NCI-H187 treated with DMSO at 0.1 percent for 48 hours (cell line): ENCODE data around the gene SH3BGR.

Experiments
- DNase-seq: peaks from one replicate; lab custom pipeline; 2025; lab: John Stamatoyannopoulos, UW

SH3BGR gene

GRCh38 chr21:39456665-39457064 is 4.9 kb downstream of the SH3BGR start:
- DNase-seq, result no peak

- no peak for DNase-seq
Observed at GRCh38 chr21:39461419-39461818, 9.6 kb downstream of the SH3BGR start.

DNA sequence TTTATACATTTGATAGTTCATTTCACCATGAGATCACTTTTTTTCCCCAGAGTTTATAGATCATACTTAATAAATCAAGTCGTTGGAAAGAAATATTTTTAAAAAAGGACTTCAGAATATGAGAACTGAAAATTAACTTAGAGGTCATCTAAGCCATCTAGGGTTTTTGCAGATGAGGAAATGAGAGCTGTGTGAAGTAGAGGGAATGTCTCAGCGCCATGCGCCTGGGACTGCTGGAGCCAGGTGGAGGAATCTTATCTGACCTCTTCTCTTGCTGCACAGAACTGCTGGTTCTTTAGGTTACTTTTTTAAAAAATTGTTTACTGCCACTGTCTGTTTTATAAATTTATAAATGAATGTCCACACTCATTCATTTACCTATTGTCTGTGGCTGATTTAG is 11.5 kb downstream of the SH3BGR start:
- DNase-seq, result no peak

GRCh38 chr21:39466584-39466983 is 14.8 kb downstream of the SH3BGR start:
- DNase-seq, result no peak

DNA sequence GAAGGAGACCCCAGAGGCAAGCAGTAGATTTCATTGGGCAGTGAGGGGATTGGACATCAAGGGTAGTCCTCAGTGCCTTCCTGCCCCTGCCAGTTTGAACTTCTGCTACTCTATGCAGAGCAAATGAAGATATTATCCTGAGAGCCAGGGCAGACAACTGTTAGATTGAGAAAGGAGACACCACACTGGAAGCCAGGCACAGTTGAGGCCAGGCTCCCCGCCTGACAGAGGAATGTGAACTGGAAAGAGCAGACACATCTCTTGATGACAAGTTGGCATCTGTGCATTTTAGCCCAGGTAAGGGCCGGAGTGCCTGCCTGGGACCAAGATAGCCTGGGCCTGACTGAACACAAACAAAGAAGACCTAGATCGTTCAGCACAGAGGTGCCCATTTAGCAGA is 16.0 kb downstream of the SH3BGR start:
- no peak for DNase-seq

DNA sequence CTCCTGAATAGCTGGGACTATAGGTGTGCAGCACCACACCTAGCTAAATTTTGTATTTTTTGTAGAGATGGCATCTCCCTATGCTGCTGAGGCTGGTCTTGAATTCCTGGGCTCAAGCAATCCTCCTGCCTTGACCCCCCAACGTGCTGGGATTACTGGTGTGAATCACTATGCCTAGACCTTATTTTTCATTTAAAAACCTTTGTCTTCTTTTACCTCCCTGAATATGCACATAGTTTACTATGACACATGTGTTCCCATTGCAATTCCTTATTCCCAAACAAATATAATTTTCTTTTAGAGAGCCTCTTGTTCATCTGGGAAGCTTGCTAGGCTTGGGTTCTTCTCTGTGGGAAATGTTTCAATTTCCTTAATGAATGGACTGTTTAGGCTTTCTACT is 16.8 kb downstream of the SH3BGR start:
- DNase-seq, result no peak

- no peak for DNase-seq
Observed at GRCh38 chr21:39471598-39471997, 19.8 kb downstream of the SH3BGR start.

- DNase-seq, result no peak
Observed at GRCh38 chr21:39472786-39473185, 21.0 kb downstream of the SH3BGR start.

DNA sequence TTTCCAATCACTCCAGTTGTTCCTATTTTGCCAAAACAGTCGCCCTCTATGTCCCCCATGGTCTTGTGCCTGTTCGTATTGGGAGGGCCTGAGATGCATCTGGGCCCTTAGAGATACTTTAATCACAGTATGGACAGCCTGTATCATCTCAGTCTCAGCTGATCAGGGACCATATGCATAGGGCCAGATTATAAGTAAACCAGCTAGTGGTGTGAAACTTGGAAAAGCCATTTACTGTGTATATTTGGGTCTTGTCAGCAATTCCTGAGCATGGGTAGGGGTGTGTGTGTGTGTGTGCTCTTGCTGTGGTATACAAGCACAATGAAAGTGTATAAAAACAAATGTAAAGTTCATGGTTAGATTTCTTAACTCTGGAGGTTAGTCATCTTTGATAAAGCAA is 22.8 kb downstream of the SH3BGR start:
- DNase-seq, result no peak

DNA sequence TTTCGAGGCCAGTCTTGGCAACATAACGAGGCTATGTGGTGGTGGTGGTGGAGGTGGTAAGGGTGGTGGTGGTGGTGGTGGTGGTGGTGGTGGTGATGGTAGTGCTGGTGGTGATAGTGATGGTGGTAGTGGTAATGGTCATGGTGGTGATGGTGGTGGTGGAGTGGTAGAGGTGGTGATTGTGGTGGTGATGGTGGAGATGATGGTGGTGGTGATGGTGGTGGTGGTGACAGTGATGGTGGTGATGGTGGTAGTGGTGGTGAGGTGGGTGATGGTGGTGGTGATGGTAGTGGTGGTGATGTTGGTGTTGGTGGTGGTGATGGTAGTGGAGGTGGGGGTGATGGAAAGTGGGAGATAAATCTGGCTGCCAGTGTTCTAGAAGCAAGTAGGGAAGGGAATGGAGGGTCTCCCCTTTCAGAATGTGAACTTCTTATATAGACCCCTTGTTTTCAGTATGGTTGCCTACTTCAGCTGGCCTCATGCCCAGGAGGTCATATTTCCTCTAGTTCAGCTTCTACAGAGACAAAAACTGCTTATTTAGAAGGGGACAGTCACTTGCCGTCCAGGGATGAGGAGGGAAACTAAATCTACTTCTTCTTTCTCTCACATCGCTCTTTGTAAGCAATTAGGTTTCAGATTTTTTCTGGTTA is 27.5 kb downstream of the SH3BGR start:
- no peak for DNase-seq

DNA sequence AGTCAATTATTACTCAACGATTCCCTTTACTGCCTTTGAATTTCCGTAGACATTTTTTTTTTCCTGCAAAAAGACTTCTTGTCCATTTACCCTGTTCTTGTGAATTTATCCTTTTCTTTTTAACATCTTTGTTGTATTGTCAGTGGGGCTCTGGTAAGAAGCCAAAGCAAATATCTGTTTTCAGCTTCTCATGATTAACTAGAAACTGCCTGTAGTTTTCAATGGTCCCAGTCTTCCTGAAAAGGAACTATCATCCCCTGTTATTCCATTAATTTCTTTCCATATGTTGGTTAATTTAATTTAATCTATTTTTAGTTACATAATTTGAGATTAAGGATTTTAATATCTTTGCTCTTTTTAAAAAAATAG is 28.0 kb downstream of the SH3BGR start:
- DNase-seq, result no peak

- no peak for DNase-seq
Observed at GRCh38 chr21:39480271-39480670, 28.5 kb downstream of the SH3BGR start.

DNA sequence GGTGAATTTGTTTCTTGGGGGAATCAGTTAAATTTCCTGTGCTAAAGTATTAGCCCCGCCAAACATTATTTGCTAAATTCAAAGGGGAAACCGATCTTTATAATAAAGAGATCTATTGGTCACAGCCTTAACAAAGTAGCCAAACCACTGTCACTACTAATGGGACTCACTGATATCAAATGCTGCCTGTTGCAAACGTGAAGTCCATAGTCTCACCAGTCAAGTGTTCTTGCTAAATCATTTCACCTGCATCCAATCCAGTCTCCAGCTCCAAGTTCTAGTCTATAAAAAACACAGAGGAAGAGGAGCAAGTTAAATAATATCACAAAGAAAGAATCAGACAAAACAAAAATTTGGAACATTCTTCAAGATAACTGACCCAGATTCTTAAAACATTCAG is 30.1 kb downstream of the SH3BGR start:
- DNase-seq, result no peak

- DNase-seq, result no peak
Observed at GRCh38 chr21:39483917-39484316, 32.1 kb downstream of the SH3BGR start.

DNA sequence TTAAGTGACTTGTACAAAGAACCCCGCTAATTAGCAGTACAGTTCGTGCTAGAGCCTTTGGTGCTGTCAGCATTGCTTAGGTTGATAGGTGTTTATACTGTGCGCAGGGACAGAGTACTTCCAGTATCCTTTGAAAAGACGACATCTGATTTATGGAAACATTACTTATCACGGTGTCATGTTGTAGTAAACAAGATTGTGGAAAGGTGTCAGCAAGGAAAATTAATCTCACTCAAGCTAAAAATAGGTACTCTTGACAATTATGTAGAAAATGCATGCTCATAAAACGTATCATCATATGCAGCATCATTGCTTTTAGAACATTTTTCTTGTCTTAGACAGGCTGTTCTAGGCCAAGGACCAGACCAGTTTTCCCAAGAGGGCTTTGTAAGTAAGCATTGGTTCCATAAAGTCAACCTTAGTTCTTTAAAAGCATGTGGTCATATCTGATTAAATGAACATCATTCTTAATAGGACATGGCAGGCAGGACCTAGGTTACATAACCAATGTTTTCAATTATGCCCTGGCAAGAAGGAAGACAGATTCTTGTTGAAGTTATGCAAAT is 33.0 kb downstream of the SH3BGR start:
- DNase-seq, result no peak

GRCh38 chr21:39489380-39489924 is 37.7 kb downstream of the SH3BGR start:
- DNase-seq, result no peak

GRCh38 chr21:39499156-39499555 is 47.4 kb downstream of the SH3BGR start:
- DNase-seq, result no peak

- DNase-seq, result no peak
Observed at GRCh38 chr21:39502631-39503030, 50.9 kb downstream of the SH3BGR start.

- DNase-seq, result no peak
Observed at GRCh38 chr21:39503123-39503762, 51.5 kb downstream of the SH3BGR start.

DNA sequence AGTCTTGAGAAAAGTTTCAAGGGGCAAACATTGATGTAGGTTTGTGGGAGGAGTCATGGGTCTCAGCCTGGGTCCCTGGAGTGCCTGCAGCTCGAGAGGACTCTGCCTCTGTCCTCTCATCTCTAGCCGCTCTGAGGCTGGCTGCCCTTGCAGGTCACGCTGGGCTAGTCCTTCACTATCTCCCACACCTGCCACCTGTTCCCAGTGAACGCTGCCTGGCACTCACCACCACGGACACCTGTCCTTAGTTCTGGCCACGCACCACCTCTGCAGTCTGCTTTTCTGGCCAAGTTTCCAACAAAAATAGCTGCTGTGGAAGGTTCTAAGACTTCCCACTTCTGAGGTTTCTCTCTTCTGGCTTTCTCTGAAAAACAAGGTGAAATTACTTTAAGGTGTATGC is 52.5 kb downstream of the SH3BGR start:
- no peak for DNase-seq

- no peak for DNase-seq
Observed at GRCh38 chr21:39510240-39510639, 58.5 kb downstream of the SH3BGR start.

GRCh38 chr21:39511102-39511501 is 59.3 kb downstream of the SH3BGR start:
- no peak for DNase-seq

GRCh38 chr21:39513735-39514134 is 62.0 kb downstream of the SH3BGR start:
- no peak for DNase-seq
